K562 (cell line): ENCODE results near the gene SPG21. TPM values are rescaled to one million over a fixed set of nuclear protein-coding genes. Genes with fewer than 3 reads are reported as not detected.

Experiments
- ARNT ChIP-seq, 2 experiments: fragments of 450-650 bp; IDR thresholded peaks; 2 replicates each; pipeline ENCODE4 v1.6.1; 2016; ENCODE audit warnings: mild to moderate bottlenecking in 1 of 2
- CTCF ChIP-seq, 3 experiments: IDR thresholded peaks in 2 of 3; conservative IDR thresholded peaks in 1 of 3; 2 replicates each; pipeline ENCODE4 v1.5.1; 2011 to 2012; ENCODE audit warnings: low read length in 3 of 3, mild to moderate bottlenecking in 3 of 3, control low read depth in 2 of 3, improper control_type of control experiment in 1 of 3, inconsistent platforms in 1 of 3, low read depth in 1 of 3, mixed read lengths in 1 of 3, moderate library complexity in 1 of 3; ENCODE audit not compliant: insufficient read depth in 2 of 3
- MEIS2 ChIP-seq: fragments of 450-650 bp; IDR thresholded peaks from 2 replicates; pipeline ENCODE4 v1.6.1; 2014; ENCODE audit warnings: mild to moderate bottlenecking; ENCODE audit not compliant: partially characterized antibody
- POLR2AphosphoS2 ChIP-seq: IDR thresholded peaks from 2 replicates; pipeline ENCODE4 v1.6.1; 2012; ENCODE audit warnings: low read length, improper control_type of control experiment
- PRDM10 ChIP-seq: fragments of 450-650 bp; IDR thresholded peaks from 2 replicates; pipeline ENCODE4 v1.6.1; 2018; ENCODE audit not compliant: partially characterized antibody
- RERE ChIP-seq: sonication (generic); formaldehyde crosslinking; IDR thresholded peaks from 2 replicates; pipeline ENCODE4 v1.8.0; 2023; ENCODE audit warnings: missing genetic modification reagents, mild to moderate bottlenecking, borderline replicate concordance
- TBP ChIP-seq: optimal IDR thresholded peaks from 2 replicates; pipeline ENCODE3; 2011; ENCODE audit warnings: low read depth, low read length, improper control_type of control experiment
- TEAD4 ChIP-seq, 2 experiments: sonication (generic) in 1 of 2; formaldehyde crosslinking in 1 of 2; IDR thresholded peaks; 2 replicates each; pipeline versions ENCODE4 v1.6.1 to v1.8.0; 2012 to 2022; ENCODE audit warnings: borderline replicate concordance in 1 of 2, inconsistent platforms in 1 of 2, low read length in 1 of 2, mild to moderate bottlenecking in 1 of 2, missing genetic modification reagents in 1 of 2
- USF1 ChIP-seq: sonication (generic); formaldehyde crosslinking; IDR thresholded peaks from 2 replicates; pipeline ENCODE4 v1.9.0; 2022; ENCODE audit warnings: mild to moderate bottlenecking, missing genetic modification reagents
- ZNF212 ChIP-seq: fragments of 450-650 bp; formaldehyde crosslinking; IDR thresholded peaks from 2 replicates; pipeline ENCODE4 v1.4.0; 2020; ENCODE audit warnings: mild to moderate bottlenecking
- ZNF408 ChIP-seq: fragments of 250-450 bp; sonication (Bioruptor Pico); IDR thresholded peaks from 2 replicates; pipeline ENCODE4 v1.4.0; 2020; ENCODE audit warnings: low read depth, mild to moderate bottlenecking, moderate library complexity
- ZNF436 ChIP-seq: fragments of 250-450, 450-650 bp; sonication (Bioruptor Pico); formaldehyde crosslinking; IDR thresholded peaks from 2 replicates; pipeline ENCODE4 v1.7.0; 2020; ENCODE audit warnings: mild to moderate bottlenecking
- ZNF764 ChIP-seq: fragments of 250-450 bp; sonication (Bioruptor Pico); IDR thresholded peaks from 2 replicates; pipeline ENCODE4 v1.4.0; 2020; ENCODE audit warnings: low read depth, mild to moderate bottlenecking, moderate library complexity
- polyA plus RNA-seq, 8 experiments: library from polyadenylated mRNA; depleted of rRNA in 4 of 8; stranded (reverse) in 5 of 8; unstranded in 3 of 8; fragments of >200 nt; fragmentation: Nextera tagmentation in 2 of 8; fragmentation: Illumina TruSeq in 1 of 8; extraction: Ambion mirVana in 2 of 8; extraction: Trizol in 1 of 8; gene quantifications; 2 replicates each; pipeline versions ENCODE4 v1.2.1 to v1.2.3, GENCODE V29; 2011 to 2014; ENCODE audit warnings: inconsistent platforms in 1 of 8, missing spikeins in 1 of 8
- total RNA-seq, 7 experiments: library from RNA; depleted of rRNA in 6 of 7; stranded (reverse); fragments of >200 nt in 6 of 7; fragmentation: Illumina TruSeq in 2 of 7; extraction: Trizol in 2 of 7; gene quantifications; 2 replicates each; pipeline versions ENCODE4 v1.2.1 to v1.2.3, GENCODE V29; 2011 to 2021; ENCODE audit warnings: low replicate concordance in 1 of 7

The SPG21 gene
- total and polyA plus RNA-seq, 9 of the 15 experiments (the other 6 are each of a cell fraction or from before 2014, with no cell fraction given): 22.8 to 98.8 (median 65.1) TPM

- TF ChIP-seq RERE (CRISPR knock-in tag) (no peak), ZNF212 (no peak), PRDM10 (no peak), MEIS2 (peak; percentile 65), TEAD4 (IDR thresholded peaks at IDR 0.05; ENCODE audit: low read length) (peak; percentile 8; the same call in 1 of the 2 replicates), TEAD4 (CRISPR knock-in tag; IDR thresholded peaks at IDR 0.05; ENCODE audit: borderline replicate concordance) (no peak), TBP (peak; percentile 60), ZNF764 (CRISPR knock-in tag) (no peak), ZNF408 (CRISPR knock-in tag) (no peak), POLR2AphosphoS2 (no peak), CTCF (IDR thresholded peaks at IDR 0.05 in 2 of 3, conservative IDR thresholded peaks at IDR 0.05 in 1 of 3; ENCODE audit: insufficient read depth in 2 of 3, low read depth in 1 of 3, low read length in 3 of 3) (0 out of 6 replicates have a peak, but pooled peaks of 2 of the 3 experiments have one; percentile 7 to 12), USF1 (CRISPR knock-in tag) (no peak), ZNF436 (CRISPR knock-in tag) (no peak), ARNT (IDR thresholded peaks at IDR 0.05) (no peak)
Observed at GRCh38 chr15:65028921-65029735, 39.4 kb upstream of the SPG21 start, which contains the start of gene MTFMT (continued).
